Measurements from ENCODE around the gene PDE3B.

DNA sequence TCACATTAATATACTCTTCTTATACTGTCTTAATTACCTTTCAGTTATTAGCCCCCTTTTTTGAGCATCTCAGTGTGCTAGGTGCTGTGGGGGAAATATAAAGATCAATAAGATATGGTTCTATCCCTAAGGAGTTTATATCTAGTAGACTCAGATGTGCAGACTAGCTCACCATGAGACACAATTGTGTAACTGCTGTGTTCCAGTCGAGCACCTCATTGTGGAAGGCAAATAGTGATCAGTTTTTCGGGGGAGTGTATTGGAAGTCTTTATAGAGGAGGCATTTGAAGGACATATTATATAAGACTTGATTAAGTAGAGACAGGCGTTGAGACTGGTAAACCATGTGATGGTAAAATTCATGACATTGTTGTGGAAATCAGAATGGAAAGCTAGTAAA lies 11.8 kb downstream of the PDE3B start:
- TF ChIP-seq POLR2AphosphoS5 (IDR thresholded peaks at IDR 0.05) (no peak), POLR2A (IDR thresholded peaks at IDR 0.05; ENCODE audit: low read depth) (no peak), EP300 (IDR thresholded peaks at IDR 0.05) (no peak)
- TF ChIP-seq, protein P1, sequence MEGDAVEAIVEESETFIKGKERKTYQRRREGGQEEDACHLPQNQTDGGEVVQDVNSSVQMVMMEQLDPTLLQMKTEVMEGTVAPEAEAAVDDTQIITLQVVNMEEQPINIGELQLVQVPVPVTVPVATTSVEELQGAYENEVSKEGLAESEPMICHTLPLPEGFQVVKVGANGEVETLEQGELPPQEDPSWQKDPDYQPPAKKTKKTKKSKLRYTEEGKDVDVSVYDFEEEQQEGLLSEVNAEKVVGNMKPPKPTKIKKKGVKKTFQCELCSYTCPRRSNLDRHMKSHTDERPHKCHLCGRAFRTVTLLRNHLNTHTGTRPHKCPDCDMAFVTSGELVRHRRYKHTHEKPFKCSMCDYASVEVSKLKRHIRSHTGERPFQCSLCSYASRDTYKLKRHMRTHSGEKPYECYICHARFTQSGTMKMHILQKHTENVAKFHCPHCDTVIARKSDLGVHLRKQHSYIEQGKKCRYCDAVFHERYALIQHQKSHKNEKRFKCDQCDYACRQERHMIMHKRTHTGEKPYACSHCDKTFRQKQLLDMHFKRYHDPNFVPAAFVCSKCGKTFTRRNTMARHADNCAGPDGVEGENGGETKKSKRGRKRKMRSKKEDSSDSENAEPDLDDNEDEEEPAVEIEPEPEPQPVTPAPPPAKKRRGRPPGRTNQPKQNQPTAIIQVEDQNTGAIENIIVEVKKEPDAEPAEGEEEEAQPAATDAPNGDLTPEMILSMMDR (IDR thresholded peaks at IDR 0.05): no peak
